Measurements from ENCODE around the gene INKA1. TPM values are rescaled to one million over a fixed set of nuclear protein-coding genes. Genes with fewer than 3 reads are reported as not detected.
"Not testable (repeated sequence)": the region's sequence is repeated elsewhere in the genome, so short reads cannot be mapped to it uniquely, and the experiment has no call there.

The INKA1 gene
- total RNA-seq (1 to 10 TPM in 1 of 2 donors, under 1 TPM in 1; 0.92 to 5.2 TPM), total RNA-seq (1.1 to 1.9 reads per million in 2 donors)

DNA sequence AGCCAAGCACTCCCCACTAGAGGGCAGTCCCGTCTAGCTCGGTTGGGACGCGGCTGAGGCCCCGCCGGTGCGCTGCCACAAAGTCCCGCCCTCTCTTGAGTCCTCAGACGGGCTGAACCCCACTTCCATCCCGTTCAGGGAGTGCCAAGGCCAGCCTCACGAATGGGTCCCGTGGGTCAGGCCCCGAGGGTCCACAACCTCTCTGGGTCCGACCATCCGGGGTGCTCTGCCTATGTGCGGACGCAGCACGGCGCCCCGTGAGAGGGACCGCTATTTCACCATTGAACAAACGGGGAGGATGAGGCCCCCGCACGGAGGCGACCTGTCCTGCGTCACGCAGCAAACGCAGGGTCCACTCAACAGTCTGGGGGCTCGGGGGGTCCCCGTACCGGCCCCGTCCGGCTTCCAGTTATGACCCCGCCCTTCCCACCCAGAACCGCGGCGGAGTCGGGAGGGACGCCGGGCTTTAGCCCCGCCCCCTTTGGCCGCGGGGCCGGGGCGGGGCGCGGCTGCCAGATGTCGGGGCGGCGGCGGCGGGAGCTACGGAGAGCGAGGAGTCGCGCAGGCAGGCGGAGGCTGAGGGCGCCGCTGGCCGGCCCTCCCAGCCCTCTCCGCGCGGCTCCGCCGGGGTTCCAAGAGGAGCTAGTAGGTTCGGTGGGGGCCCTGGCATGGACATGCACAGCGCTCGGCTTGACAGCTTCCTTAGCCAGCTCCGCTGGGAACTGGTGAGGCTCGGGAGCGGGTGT, at the start of gene INKA1:
Gene INKA1, plus strand, starts transcription at position 543 of the 746 bp plus-strand sequence. Its CDS starts 132 bp downstream, at position 675.
- Mint-ChIP-seq H3K36me3 (ENCODE audit: low read depth) (peaks cover 2% of the 10 kb centered on the region), H3K4me1 (peaks cover 32% of the 10 kb centered on the region), H3K27ac (peak within 1 kb of the TSS; percentile 88), H3K27me3 (peaks cover 17% of the 10 kb centered on the region), H3K4me3 (peak within 1 kb of the TSS; percentile 95)
- peak; percentile 91 for ATAC-seq
- H3K9me3 ChIP-seq (ENCODE audit: control insufficient read depth, low read length, poor library complexity, severe bottlenecking), result no peaks in the 10 kb centered on the region
- DNase-seq, result peak; percentile 79 to 87 (median 79)

DNA sequence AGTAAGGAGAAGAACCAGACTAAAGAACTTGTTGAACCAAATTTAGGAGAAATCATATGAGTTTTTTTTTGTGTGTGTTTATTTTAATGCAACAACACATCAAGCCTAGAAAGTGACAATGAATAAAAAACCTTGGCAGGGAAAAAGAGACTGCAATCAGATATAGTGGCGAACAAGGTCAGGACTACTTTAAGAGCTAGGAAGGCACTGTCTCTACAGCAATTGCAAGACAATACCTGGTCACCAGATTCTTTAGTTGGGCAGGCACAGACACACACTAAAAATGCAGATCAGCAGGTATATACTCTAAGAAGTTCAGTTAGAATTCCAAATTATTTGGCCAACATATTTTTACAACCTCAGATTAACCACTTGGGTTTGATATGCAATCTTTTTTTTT, 48.5 kb upstream of the INKA1 start:
- ATAC-seq, result no peak
- Mint-ChIP-seq H3K4me3 (peak overlapping the region; percentile 33), H3K4me1 (peaks cover 39% of the 10 kb centered on the region), H3K27me3 (no peaks in the 10 kb centered on the region), H3K36me3 (ENCODE audit: low read depth) (no peaks in the 10 kb centered on the region), H3K27ac (peak overlapping the region; percentile 29)
- no peaks in the 10 kb centered on the region for H3K9me3 ChIP-seq (ENCODE audit: control insufficient read depth, low read length, poor library complexity, severe bottlenecking)
- DNase-seq, result no peak

DNA sequence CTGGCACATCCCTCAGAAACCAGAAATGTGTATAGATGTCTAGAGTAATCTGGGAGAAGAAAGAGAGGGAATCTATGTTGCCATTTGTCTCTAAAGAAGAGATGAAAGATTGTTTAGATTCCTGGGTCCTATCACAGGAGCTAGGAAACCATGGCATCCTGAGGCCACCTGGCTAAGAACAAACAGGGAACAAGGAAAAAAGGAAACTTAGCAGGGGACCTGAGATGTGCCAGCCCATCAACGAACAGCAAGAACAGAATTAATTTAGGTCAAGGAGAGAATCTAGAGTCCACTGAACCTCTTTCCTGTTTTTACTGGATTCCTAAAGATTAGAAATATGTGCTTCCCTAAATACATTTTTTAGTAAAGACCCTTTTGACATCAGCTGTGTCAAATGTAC, 47.0 kb upstream of the INKA1 start:
- no peak overlapping the region for H3K4me3 Mint-ChIP-seq
- peaks cover 39% of the 10 kb centered on the region for H3K4me1 Mint-ChIP-seq
- no peaks in the 10 kb centered on the region for H3K27me3 Mint-ChIP-seq
- H3K27ac Mint-ChIP-seq, result peak overlapping the region; percentile 78
- H3K36me3 Mint-ChIP-seq (ENCODE audit: low read depth), result no peaks in the 10 kb centered on the region
- no peak for ATAC-seq
- DNase-seq, result no peak
- no peaks in the 10 kb centered on the region for H3K9me3 ChIP-seq (ENCODE audit: control insufficient read depth, low read length, poor library complexity, severe bottlenecking)

DNA sequence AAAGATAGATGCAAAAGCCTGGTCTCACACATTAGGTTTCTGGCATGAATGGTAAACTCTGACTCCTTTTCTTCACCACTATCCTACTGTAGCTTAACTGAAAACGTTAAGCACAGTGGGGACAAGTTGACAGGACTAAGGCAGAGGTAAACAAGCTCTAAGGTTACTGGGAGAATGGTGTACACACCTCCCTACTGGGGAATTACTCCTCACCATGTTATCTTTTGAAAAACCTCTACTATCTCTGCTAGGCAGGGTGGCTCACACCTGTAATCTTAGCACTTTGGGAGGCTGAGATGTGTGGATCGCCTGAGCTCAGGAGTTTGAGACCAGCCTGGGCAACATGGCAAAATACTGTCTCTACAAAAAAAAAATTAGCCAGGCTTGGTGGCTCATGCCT, 45.9 kb upstream of the INKA1 start:
- DNase-seq, result no peak
- Mint-ChIP-seq H3K36me3 (ENCODE audit: low read depth) (no peaks in the 10 kb centered on the region), H3K27me3 (no peaks in the 10 kb centered on the region), H3K4me1 (peaks cover 39% of the 10 kb centered on the region), H3K27ac (peak overlapping the region; percentile 78), H3K4me3 (no peak overlapping the region)
- no peak for ATAC-seq
- no peaks in the 10 kb centered on the region for H3K9me3 ChIP-seq (ENCODE audit: control insufficient read depth, low read length, poor library complexity, severe bottlenecking)

DNA sequence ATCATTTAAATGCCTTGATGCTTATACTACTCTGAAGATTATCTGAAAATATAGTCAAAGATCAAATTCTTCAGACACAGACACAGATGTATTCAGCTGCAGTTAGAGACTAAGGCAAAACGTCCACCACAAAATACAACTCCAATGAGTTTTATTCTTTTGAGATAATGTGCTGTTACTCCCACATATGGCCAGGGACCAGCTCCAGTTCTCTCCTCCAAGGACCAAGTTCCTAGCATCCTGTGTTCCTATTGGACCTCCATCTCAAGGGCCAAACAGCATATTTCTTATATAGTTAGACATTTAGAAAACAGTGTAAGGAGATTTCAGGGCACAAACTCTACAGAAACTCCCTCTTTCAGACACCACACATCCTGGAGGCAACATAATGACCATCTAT, 43.8 kb upstream of the INKA1 start:
- H3K27me3 Mint-ChIP-seq, result no peaks in the 10 kb centered on the region
- no peaks in the 10 kb centered on the region for H3K36me3 Mint-ChIP-seq (ENCODE audit: low read depth)
- H3K27ac Mint-ChIP-seq, result no peak overlapping the region
- H3K4me1 Mint-ChIP-seq, result peaks cover 28% of the 10 kb centered on the region
- ATAC-seq (no peak), DNase-seq (no peak)
- no peak overlapping the region for H3K4me3 Mint-ChIP-seq
- no peaks in the 10 kb centered on the region for H3K9me3 ChIP-seq (ENCODE audit: control insufficient read depth, low read length, poor library complexity, severe bottlenecking)

DNA sequence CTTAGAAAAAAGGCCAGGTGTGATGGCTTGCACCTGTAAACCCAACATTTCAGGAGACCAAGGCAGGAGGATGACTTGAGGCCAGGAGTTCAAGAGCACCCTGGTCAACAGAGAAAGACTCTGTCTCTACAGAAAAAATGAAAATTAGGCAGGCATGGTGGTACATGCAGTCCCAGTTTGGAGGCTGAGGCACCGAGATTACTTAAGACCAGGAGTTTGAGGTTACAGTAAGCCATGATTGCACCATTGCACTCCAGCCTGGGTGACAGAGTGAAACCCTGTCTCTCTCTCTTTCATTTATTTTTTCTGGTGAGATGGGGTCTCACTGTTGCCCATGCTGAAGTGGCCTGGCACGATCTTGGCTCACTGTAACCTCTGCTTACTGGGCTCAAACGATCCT, 41.4 kb upstream of the INKA1 start:
- H3K27ac Mint-ChIP-seq, result no peak overlapping the region

DNA sequence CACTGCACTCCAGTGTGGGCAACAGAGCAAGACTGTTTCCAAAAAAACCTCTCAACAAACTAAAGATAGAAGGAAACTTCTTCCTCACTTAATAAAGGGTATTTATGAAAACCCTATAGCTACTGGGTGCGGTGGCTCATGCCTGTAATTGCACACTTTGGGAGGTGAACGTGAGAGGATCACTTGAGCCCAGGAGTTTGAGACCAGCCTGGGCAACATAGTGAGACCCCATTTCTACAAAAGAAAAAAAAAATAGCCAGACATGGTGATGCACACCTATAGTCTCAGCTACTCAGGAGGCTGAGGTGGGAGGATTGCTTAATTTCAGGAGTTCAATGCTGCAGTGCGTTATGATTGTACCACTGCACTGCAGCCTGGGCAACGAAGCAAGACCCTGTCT, 39.1 kb upstream of the INKA1 start:
- H3K27ac Mint-ChIP-seq, result no peak overlapping the region
- H3K4me3 Mint-ChIP-seq, result no peak overlapping the region
- no peaks in the 10 kb centered on the region for H3K27me3 Mint-ChIP-seq
- no peaks in the 10 kb centered on the region for H3K36me3 Mint-ChIP-seq (ENCODE audit: low read depth)
- DNase-seq (no peak), ATAC-seq (no peak)
- H3K9me3 ChIP-seq (ENCODE audit: control insufficient read depth, low read length, poor library complexity, severe bottlenecking), result no peaks in the 10 kb centered on the region
- H3K4me1 Mint-ChIP-seq, result peaks cover 13% of the 10 kb centered on the region

More for the DNA sequence above, 41.4 kb upstream of the INKA1 start:
- H3K9me3 ChIP-seq (ENCODE audit: control insufficient read depth, low read length, poor library complexity, severe bottlenecking), result no peaks in the 10 kb centered on the region
- ATAC-seq (no peak), DNase-seq (no peak)
- no peak overlapping the region for H3K4me3 Mint-ChIP-seq
- H3K36me3 Mint-ChIP-seq (ENCODE audit: low read depth), result no peaks in the 10 kb centered on the region
- no peaks in the 10 kb centered on the region for H3K27me3 Mint-ChIP-seq
- peaks cover 21% of the 10 kb centered on the region for H3K4me1 Mint-ChIP-seq

DNA sequence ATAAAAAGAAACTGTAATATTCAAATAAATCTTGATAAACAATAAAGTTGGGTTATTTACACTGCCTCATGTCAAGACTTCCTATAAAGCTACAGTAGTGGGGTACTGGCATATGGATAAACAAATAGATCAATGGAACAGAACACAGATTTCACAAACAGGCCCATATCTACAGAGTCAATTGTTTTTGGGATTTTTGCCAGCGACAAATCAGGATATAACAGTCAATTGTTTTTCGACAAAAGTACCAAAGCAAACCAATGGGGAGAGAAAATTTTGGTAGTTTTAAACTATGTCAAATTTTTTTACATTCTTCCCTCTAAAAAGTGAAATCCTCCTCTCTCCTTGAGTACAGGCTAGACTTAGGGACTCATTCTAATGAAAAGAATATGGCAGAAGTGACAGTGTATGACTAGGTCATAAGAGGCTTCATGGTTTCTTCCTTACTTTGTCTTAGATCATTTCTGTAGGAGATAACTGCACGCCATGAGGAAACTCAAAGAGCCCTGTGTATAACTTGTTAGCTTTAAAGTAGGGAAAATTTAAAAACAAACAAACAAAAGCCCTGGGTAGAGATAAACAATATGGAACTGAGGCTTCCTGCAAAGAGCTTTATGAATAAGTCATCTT, 33.7 kb upstream of the INKA1 start:
- DNase-seq, result no peak
- no peaks in the 10 kb centered on the region for H3K9me3 ChIP-seq (ENCODE audit: control insufficient read depth, low read length, poor library complexity, severe bottlenecking)
- no peak for ATAC-seq
- Mint-ChIP-seq H3K27me3 (no peaks in the 10 kb centered on the region), H3K36me3 (ENCODE audit: low read depth) (no peaks in the 10 kb centered on the region), H3K4me3 (no peak overlapping the region), H3K4me1 (peaks cover 17% of the 10 kb centered on the region), H3K27ac (no peak overlapping the region)

DNA sequence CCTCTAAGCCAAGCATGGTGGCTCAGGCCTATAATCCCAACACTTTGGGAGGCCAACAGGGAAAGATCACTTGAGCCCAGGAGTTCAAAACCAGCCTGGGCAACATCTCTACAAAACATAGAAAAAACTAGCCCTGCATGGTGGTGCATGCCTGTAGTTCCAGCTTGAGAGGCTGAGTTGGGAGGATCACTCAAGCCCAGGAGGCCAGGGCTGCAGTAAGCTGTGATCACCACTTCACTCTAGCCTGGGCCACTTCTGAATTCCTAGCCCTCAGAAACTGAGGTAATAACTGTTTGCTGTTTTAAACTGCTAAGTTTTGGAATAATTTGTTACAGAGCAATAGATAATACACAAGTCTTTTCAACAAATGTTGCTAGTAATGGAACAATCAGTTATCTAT, 33.1 kb upstream of the INKA1 start:
- H3K27ac Mint-ChIP-seq, result no peak overlapping the region

DNA sequence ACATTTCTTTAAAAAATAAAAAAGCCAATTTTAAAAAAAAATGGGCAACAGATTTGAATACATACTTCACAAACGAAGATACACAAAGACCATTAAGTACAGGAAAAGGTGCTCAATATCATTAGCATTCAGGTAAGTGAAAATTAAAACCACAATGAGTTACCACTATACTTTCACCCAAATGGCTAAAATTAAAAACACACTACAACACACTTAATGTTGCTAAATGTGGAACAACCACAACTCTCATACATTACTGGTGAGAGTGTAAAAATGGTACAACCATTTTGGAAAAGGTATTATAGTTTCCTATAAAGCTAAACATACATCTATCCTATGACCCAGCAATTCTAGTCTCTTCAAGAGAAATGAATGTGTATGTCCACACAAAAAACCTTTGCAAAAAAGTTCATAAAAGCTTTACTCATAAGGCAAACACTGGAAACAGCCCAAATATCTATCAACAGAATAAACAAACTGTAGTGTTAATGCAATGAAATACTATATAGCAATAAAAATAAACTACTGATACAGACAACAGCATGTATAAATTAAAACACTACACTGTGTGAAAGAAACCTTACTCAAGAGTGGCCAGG, 31.6 kb upstream of the INKA1 start:
- Mint-ChIP-seq H3K4me1 (peaks cover 16% of the 10 kb centered on the region), H3K27ac (peak overlapping the region; percentile 9), H3K36me3 (ENCODE audit: low read depth) (no peaks in the 10 kb centered on the region), H3K4me3 (no peak overlapping the region), H3K27me3 (no peaks in the 10 kb centered on the region)
- no peak for ATAC-seq
- no peak for DNase-seq
- no peaks in the 10 kb centered on the region for H3K9me3 ChIP-seq (ENCODE audit: control insufficient read depth, low read length, poor library complexity, severe bottlenecking)

More for the DNA sequence above, 33.1 kb upstream of the INKA1 start:
- Mint-ChIP-seq H3K36me3 (ENCODE audit: low read depth) (no peaks in the 10 kb centered on the region), H3K4me1 (peaks cover 15% of the 10 kb centered on the region), H3K27me3 (no peaks in the 10 kb centered on the region), H3K4me3 (no peak overlapping the region)
- H3K9me3 ChIP-seq (ENCODE audit: control insufficient read depth, low read length, poor library complexity, severe bottlenecking), result no peaks in the 10 kb centered on the region
- no peak for ATAC-seq
- DNase-seq, result no peak

DNA sequence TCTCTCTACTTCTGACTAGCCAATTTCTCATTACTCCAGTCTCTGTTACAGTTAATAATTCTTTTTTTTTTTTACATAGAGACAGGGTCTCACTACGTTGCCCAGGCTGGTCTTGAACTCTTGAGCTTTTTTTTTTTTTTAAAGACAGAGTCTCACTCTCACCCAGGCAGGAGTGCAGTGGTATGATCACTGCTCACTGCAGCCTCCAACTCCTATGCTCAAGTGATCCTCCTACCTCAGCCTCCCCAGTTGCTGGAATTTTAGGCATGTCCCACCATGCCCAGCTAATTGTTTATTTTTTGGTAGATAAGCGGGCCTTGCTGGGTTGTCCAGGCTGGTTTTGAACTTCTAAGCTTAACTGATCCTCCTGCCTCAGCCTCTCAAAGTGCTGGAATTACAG, 30.4 kb upstream of the INKA1 start:
- H3K27ac Mint-ChIP-seq, result peak overlapping the region; percentile 68
- no peak for ATAC-seq
- H3K4me3 Mint-ChIP-seq, result no peak overlapping the region
- no peaks in the 10 kb centered on the region for H3K27me3 Mint-ChIP-seq
- H3K9me3 ChIP-seq (ENCODE audit: control insufficient read depth, low read length, poor library complexity, severe bottlenecking), result no peaks in the 10 kb centered on the region
- H3K4me1 Mint-ChIP-seq, result peaks cover 16% of the 10 kb centered on the region
- DNase-seq, result no peak
- no peaks in the 10 kb centered on the region for H3K36me3 Mint-ChIP-seq (ENCODE audit: low read depth)

DNA sequence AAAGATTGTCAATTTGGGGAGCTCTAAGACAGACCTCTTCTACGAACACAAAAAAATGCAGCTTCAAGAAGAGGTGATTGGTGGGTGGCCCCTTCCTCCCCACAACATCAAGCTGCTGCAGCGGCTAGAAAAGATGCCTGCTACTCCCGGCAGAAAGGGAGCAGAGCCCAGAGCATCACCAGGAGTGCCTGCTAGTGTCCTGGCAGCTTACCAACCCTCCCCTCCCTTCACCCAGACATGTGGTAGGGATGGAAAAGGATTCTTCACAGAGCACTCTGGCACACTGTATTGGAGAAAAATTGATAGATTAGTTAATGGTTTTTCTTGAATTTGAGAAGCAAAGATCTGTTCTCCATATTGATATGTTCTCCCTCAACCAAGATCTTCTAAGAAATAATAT, 27.5 kb upstream of the INKA1 start:
- no peak for ATAC-seq
- H3K4me1 Mint-ChIP-seq, result peaks cover 20% of the 10 kb centered on the region
- H3K9me3 ChIP-seq (ENCODE audit: control insufficient read depth, low read length, poor library complexity, severe bottlenecking), result no peaks in the 10 kb centered on the region
- peaks cover 3% of the 10 kb centered on the region for H3K36me3 Mint-ChIP-seq (ENCODE audit: low read depth)
- no peaks in the 10 kb centered on the region for H3K27me3 Mint-ChIP-seq
- H3K27ac Mint-ChIP-seq, result no peak overlapping the region
- H3K4me3 Mint-ChIP-seq, result no peak overlapping the region
- no peak for DNase-seq

DNA sequence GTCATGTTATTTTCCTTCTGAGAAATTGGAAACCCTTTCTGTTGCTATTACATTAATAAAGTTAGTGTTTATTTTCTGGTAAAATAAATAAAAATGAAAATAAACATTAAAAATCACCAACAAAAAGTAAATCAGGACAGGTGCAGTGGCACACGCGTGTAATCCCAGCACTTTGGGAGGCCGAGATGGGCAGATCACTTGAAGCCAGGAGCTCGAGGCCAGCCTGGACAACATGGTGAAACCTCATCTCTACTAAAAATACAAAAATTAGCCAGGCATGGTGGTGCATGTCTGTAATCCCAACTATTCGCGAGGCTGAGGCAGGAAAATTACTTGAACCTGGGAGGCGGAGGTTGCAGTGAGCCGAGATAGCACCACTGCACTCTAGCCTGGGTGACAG, 27.0 kb upstream of the INKA1 start:
- peaks cover 21% of the 10 kb centered on the region for H3K4me1 Mint-ChIP-seq
- DNase-seq; H3K27ac Mint-ChIP-seq; H3K27me3 Mint-ChIP-seq; ATAC-seq; H3K4me3 Mint-ChIP-seq; H3K9me3 ChIP-seq (ENCODE audit: control insufficient read depth, low read length, poor library complexity, severe bottlenecking); H3K36me3 Mint-ChIP-seq (ENCODE audit: low read depth): not testable (repeated sequence)
